NB4 (cell line): ENCODE measurements around the gene RNU2-1.

Source experiments
- MAX ChIP-seq: IDR thresholded peaks from 2 replicates; pipeline ENCODE4 v1.6.1; 2011; ENCODE audit warnings: low read depth, low read length
- MYC ChIP-seq: IDR thresholded peaks from 2 replicates; pipeline ENCODE4 v1.6.1; 2011; ENCODE audit warnings: low read depth, low read length
- POLR2A ChIP-seq: IDR thresholded peaks from 2 replicates; pipeline ENCODE4 v1.6.1; 2011; ENCODE audit warnings: mild to moderate bottlenecking; ENCODE audit not compliant: insufficient read length; ENCODE audit errors: extremely low read depth
- TF ChIP-seq, protein P1 (sequence below): IDR thresholded peaks from one replicate; pipeline ENCODE4 v1.5.1; 2012; ENCODE audit warnings: low read depth, low read length

- TF ChIP-seq, protein P1, sequence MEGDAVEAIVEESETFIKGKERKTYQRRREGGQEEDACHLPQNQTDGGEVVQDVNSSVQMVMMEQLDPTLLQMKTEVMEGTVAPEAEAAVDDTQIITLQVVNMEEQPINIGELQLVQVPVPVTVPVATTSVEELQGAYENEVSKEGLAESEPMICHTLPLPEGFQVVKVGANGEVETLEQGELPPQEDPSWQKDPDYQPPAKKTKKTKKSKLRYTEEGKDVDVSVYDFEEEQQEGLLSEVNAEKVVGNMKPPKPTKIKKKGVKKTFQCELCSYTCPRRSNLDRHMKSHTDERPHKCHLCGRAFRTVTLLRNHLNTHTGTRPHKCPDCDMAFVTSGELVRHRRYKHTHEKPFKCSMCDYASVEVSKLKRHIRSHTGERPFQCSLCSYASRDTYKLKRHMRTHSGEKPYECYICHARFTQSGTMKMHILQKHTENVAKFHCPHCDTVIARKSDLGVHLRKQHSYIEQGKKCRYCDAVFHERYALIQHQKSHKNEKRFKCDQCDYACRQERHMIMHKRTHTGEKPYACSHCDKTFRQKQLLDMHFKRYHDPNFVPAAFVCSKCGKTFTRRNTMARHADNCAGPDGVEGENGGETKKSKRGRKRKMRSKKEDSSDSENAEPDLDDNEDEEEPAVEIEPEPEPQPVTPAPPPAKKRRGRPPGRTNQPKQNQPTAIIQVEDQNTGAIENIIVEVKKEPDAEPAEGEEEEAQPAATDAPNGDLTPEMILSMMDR, result no peak
- no peak for TF ChIP-seq POLR2A
- TF ChIP-seq MAX, result no peak
- TF ChIP-seq MYC, result no peak
These were observed 40.5 kb downstream of the RNU2-1 start for GRCh38 chr17:43193251-43193650.
